Activated CD4-positive, alpha-beta T cell treated with anti-CD3 and anti-CD28 coated beads, Interleukin-10, Interleukin-2, amounts not matched to agents 100 ng/mL and 50 ng/mL, durations not matched to agents 16 hours and 8 hours (primary cell): Measurements from ENCODE around the gene TCF4.

ENCODE experiments used
- DNase-seq: peaks from one replicate; pipeline ENCODE4 v3.0.0-alpha.2; 2020

TCF4 gene

GRCh38 chr18:55585065-55585919, 2.7 kb downstream of the TCF4 start:
- no peak for DNase-seq

GRCh38 chr18:55584201-55584600, 3.8 kb downstream of the TCF4 start:
- no peak for DNase-seq

- no peak for DNase-seq
These were observed 5.7 kb downstream of the TCF4 start for GRCh38 chr18:55582325-55582724.

GRCh38 chr18:55579501-55580270, 8.3 kb downstream of the TCF4 start:
- no peak for DNase-seq

- no peak for DNase-seq
These were observed 10.0 kb downstream of the TCF4 start for GRCh38 chr18:55577812-55578539.

GRCh38 chr18:55576001-55576400, 12.0 kb downstream of the TCF4 start:
- no peak for DNase-seq

- no peak for DNase-seq
These were observed 12.9 kb downstream of the TCF4 start for GRCh38 chr18:55575066-55575465.

- no peak for DNase-seq
These were observed 14.6 kb downstream of the TCF4 start for GRCh38 chr18:55573386-55573785.

- DNase-seq, result no peak
These were observed 17.0 kb downstream of the TCF4 start for GRCh38 chr18:55570966-55571365.

- no peak for DNase-seq
These were observed 21.5 kb downstream of the TCF4 start for GRCh38 chr18:55566456-55566935.

- no peak for DNase-seq
These were observed 28.3 kb downstream of the TCF4 start for GRCh38 chr18:55559739-55560138.

GRCh38 chr18:55557211-55557610, 30.8 kb downstream of the TCF4 start:
- DNase-seq, result no peak

- DNase-seq, result no peak
These were observed 32.5 kb downstream of the TCF4 start for GRCh38 chr18:55555395-55556027.

- DNase-seq, result no peak
These were observed 35.3 kb downstream of the TCF4 start for GRCh38 chr18:55552526-55553189.

GRCh38 chr18:55551227-55551626, 36.8 kb downstream of the TCF4 start:
- no peak for DNase-seq

- DNase-seq, result no peak
These were observed 37.5 kb downstream of the TCF4 start for GRCh38 chr18:55550471-55550870.

GRCh38 chr18:55549474-55550104, 38.4 kb downstream of the TCF4 start:
- DNase-seq, result no peak

GRCh38 chr18:55547705-55548056, 40.3 kb downstream of the TCF4 start:
- no peak for DNase-seq

- no peak for DNase-seq
These were observed 40.9 kb downstream of the TCF4 start for GRCh38 chr18:55546851-55547704.

- no peak for DNase-seq
These were observed 44.0 kb downstream of the TCF4 start for GRCh38 chr18:55544014-55544413.
